SKM-1 (cell line): ENCODE measurements around the gene CCDC187.

ENCODE experiments used
- DNase-seq: peaks from one replicate; lab custom pipeline; 2025; ENCODE audit not compliant: unreplicated experiment; lab: John Stamatoyannopoulos, UW

Gene CCDC187

DNA sequence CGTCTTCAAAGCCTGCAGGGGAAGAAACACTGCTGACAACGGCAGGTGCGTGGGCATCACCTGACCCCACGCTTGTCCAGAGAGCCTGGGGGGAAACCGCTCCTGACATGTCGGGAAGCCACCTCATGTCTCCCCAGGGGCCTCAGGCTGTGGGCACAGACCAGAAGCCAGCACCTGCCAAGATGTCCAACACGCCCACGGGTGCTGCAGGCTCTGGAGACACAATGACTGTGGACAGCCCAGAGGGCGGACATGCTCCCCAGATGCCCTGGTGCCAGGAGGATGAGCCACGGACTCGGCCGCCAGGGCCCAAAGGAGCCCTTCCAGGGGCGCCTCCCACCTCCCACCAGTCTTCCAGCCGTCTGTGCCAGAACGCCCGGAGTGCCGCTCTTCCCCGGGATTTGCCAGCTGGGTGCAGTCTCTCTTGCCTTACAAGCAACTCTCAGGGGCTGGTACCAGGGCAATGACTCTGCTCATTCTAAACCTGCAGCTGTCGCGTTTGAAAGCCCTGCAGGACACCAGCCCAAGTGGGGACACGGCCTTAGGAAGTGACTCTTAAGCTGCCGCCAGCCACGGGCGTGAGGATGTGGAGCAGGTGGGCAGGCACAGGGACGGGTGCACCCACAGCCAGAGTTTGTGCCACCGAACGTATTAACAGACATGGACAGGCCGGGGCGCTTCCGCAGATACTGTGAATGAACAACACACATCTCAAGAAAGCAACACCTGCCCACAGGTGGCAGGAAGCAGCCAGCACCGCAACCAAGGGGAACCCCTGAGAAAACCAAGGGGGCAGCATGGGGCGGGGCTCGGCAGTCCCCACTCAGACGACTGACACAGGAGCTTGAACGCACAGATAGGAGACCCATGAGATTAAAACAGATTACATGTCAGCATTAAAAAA lies 92.2 kb downstream of the CCDC187 start:
- DNase-seq = no peak

DNA sequence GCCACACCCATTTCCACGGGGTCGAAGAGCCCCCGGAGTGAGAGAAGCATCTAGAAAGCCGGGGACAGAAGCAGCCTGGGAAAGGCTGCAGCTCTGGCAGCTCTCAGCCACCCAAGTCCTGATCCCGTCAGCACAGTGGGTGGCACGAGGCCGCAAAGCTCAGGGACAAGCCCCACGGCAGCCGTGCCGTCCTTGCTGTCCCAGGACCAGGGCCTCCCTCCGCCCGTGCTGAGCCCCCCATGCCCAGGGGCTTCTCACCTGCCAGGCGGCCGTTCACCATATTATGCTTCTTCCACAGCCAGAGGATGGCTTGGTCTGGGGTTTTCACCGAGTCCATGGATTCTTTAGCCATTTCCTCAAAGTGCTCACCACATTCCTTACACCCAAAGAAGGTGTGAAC lies 92.9 kb downstream of the CCDC187 start:
- DNase-seq = no peak

DNA sequence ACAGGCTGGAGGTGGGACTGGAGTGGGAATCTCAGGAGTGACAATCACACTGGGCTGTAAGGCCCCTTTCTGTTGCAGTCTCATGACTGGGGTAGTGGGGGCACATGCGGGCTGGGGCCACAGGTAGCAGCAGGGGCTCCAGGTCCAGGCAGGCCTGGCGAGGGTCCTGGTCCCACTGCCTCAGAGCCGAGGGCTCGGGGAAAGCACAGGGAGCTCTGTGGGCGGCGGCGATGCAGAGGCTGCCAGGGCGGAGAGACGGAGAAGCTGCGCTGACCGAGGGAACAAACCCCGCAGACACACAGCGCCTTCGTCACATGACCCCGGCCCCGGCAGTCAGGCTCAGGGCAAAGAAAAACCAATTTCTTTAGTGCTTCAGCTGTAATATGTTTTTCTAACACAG lies 93.6 kb downstream of the CCDC187 start:
- DNase-seq = no peak

DNA sequence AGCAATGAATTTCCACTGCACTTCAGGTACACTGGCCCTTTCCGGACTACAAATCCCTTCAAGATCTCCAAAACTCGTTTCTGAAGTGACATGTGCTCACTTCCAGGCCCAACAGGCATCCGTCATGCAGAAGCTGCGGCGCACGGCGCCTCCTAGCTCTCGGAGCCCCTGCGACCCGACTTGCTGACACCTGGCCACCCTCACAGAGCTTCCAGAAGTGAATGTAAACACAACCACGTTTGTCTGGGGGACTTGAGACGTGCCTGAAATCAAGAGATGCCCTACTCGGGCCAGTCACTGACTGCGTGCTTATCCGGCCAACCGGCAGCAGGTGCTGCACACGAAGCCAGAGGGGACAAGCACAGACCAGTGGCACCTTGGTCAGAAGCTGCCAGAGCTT lies 94.1 kb downstream of the CCDC187 start:
- DNase-seq = no peak

DNA sequence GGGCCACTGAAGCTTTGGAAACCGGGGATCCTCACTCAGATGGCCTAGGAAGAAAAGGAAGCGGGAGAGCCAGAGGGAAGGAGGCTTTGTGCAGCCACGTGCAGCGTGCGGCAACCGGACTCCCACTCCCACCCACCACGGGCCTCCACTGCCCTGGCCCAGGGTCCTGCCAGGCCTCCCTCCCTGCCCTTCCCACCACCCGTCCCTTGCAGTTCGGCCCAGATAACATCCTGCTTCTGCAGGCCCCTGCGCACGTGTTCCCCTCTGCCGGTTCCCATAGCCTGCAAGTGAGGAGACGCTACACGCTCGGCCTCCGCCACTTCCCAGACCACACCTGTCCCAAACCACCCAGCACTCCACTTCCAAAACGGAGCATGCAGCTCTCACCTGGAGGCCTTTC lies 94.7 kb downstream of the CCDC187 start:
- no peak for DNase-seq

DNA sequence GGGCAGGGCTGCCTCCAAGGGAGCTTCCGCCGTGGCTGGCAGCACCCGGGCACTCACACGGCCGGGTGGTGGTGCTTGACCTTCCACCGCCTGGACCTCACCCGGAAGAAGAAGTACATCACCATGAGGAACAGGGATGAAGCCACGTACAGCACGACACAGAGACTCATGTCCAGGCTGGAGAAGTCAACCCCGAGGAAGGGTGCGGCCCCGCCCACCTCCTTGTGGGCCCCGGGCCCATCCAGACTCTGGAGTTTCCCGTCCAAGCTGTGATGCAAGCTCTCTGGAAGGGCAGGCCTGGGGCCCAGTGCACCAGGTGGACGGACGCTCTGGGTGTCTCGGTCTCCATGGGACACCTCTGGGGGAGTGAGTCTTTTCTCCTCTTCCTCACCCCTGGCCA lies 95.2 kb downstream of the CCDC187 start:
- no peak for DNase-seq

DNA sequence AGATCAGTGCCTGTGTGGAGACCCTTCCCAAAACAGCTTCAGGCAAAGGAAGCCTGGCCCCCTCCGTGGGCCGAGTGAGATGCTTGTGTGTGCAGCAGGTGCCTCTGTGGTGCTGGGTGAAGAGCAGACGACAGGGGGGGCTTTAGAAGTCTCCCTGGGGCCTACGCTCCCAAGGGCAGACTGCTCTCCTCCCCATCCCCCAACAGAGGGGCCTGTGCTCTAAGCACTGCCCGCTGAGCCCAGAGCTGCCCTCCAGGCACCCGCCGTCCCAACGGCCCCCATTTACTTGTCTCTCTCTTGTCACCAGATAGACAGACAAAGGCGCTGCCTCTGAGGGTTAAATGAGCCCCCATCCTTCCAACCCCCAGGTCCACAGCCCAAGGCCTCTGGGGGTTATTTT lies 96.3 kb downstream of the CCDC187 start:
- no peak for DNase-seq

DNA sequence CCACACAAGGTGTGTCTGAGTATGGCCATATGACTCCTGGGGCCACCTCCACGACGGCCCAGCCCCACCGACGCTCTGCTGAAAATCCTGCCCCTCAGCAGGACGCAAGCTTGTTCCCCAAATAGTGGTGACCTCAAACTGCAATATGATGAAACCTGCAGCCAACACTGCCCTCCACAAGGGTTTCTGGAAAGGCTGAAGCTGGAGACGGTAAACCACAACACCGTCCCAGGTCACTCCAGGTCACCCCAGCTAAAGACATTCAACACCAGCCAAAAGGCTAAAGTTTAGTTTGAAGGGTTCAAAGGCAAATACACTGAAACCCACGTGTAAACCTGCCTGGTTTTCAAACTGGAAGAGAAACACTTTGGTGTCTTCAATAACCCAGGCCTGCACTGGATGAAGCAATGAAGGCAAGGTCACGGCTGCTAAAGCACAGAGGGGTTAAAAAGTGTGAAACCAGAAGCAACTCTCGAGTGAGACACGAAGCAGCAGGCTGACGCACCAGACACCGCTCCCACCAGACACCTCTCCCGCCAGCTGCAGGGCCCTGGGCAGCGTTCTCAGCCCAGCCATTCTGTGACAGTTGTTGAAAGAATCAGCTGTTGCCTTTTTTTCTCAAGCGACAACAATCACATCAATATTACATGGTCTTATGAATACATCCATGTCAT lies 97.2 kb downstream of the CCDC187 start:
- DNase-seq = peak; percentile 68

DNA sequence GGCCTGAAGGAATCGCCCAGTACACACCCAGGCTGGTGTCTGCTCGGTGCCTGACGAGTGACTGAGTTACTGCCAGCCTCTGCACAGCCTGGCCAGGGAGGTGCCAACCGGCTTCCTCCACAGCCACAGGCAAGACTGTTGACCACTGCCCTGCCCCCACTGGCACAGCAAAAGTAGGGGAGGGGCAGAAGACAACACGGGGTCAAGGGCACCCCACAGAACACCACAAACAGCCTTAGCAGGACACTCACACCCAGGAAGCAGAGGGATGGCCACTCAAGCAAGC lies 98.2 kb downstream of the CCDC187 start:
- DNase-seq = no peak

DNA sequence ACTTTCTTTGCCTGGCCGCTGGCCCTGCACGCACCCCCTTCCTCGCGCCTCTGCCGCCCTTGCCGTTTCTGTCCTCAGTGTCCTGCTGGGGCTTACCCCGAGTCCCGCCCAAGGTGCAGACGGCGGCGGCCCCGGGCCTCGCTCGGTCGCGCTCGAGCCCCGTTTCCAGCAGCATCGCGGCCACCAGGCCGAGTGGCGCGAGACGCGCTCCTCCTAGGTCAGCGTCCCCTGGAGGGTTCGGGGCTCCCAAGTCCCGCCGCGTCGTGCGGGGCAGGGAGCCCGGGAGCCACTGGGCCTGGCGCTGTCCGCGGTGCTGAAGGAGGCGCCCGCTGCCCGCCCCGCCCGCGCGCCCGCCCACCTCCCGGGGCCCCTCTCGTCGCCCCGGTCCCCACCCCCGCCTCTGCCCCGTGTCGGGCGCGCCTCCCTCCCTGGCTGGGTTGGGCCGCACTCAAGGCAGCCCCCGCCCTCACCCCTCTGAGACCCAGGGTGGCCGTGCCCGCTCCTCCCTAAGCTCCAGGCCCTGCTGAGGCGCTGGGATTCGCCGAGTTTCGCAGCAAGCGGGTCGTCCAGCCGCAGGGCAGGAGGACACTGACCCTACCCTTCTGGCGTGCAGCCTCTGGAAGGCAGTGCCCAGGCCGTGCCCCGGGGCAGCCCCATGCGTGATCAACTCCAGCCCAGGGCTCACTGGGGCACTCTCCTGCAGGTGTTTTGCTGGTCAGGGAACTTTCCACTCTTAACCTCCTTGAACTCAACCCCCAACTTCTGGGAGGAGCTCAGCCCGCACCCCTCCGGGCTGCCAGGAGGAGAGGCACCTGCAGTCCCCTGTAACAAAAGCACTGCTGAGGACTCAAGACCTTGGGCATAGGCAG lies 98.8 kb downstream of the CCDC187 start, which contains the start of gene LHX3:
TSS of gene LHX3 (minus strand) at position 291 of the 869 bp plus-strand sequence. CDS start at position 175, 116 bp downstream.
- DNase-seq = no peak

DNA sequence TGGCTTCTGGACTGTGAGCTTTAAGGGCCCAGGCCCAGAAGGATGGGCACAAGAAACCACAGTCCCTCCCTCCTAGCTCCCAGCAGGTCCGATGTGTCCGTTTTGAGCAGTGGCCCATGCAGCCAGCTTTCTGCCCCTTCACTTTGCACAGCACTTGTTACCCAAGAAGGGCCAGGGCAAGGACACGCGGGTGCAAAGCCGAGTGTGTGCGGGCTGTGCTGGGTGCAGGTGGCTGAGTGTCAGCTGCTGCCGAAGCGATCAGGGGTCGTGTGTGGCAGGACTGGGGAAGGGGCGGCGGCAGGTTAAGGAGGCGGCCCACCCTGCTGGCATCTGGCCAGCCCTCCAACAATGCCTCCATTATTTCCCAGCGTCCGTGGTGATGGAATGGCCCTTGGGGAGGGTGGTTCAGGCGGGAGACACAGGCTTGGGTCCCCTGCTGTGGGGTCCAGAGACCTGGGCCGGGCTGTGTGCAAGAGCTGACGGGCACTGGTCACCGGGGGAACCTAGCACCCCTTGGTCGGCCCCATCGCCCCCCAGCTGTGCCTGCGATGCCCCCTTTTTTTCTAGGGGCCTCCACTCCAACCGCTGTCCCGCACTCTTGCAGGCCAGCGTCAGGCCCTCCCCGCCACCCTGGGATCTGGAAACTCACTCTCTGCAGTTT lies 99.6 kb downstream of the CCDC187 start:
- DNase-seq = no peak

DNA sequence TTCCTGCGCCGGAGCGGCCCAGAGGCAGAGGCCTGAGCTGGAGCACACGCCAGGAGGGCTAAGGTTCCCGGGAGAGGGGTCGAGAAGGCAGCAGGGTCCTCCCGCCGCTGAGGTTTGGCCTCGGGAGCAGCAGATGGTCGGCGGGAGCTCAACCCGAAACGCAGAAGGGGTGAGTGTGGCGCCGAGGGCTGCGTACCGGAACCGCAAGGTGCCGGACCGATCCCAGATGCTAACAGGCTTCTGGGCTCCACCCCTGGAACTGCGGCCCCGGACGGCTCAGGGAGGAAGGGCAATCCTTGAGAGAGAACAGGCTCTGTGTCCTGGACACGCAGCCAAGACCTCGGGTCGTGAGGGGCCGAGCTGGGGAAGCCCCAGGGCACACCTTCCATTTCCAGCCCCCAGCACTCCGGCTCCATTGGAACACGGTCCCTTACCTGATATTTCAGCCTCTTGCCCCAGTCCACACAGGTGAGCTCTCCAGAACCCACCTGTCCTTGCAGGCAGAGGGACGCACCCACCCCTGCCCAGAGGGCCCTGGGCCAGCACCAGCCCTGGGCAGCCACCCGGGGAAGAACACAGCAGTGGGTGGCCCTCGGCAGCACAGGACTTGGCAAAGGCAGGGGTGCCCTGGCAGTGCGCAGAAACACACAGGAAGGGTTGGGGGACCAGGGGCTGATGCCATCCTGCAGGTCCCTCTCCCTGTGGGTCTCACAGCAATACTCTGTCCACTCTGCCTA lies 100.3 kb downstream of the CCDC187 start:
- DNase-seq = no peak

DNA sequence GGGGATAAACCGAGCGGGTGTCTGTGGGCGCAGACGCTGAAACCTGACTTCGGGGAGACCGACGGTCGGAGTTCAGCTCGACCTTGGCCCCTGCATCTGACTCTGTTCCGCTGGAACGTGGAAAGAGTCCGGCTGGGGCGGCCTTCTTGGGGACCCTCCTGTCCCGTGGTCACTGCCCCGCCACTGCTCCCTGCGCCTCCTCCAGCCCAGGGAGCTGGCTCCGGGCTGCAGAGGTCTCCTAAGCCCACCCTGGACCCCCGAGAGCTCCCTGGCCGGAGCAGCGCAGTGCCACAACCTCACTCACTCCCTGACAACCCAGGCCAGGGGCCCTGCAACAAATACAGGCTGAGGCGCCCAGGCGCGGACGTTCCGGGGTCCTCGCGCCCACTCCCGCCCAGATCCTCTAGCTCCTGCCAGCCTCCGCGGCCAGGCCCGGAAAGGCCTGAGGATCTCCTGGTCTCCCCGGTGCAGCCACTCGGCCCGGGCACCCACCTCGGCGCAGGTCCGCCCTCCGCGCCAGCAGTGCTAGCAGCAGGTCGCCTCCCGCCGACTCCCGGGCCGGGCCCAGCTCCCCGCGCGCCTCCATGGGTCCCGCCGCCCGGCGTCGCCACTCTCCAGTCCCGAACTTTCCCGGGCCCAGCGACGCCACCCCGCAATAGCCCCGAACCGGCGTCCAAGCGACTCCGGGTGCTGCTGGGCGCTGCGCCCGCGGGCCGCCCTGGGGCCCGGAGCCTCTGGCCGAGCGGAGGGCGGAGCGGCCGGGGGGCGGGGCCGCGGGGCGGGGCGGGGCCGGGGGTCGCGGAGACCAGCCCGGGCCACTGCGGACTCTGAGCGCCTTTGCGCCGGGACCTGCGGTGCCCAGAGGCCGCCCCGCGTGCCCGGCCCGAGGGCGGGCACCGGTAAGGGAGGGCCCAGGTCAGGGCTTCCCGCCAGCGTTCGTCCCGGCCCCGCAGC lies 101.2 kb downstream of the CCDC187 start:
- no peak for DNase-seq

DNA sequence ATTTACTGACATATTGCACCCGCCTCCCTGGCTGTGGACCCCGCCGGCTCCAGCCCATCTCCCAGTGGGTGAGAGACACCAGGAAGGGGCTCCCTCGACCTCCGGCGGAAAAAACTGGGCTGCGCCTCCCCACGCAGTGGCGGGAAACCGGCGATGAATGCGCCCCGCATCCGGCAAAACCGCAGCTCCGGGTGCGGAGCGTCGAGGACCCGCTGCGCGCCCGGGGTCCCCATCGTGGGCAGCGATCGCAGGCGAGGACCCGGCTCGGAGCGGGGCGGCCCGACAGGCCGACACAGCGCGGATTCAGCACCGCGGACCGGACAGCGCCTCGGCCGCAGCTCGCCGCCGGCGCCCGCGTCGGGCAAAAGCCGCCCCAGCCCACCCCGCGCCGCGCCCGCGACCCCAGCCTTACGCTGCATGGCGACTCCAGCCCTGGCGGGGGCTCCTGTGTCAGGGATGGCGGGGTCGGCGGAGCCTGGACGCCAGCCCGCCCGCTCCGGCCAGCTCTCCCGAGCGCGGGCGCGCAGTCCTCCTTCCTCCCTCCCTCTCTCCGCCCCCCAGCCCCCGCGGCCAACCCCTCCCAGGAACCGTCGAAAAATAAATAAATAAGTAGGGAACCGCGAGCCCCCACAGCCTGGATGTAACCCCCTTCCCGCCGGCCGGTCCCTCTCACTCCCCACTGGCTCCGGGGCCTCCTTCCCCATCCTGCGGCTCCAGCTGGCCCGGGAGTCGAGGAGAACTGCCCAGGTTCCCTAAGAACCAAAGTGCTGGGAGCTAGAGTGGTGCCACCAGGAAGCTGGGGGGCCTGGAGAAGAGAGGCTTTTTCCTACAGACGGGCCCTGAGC lies 102.1 kb downstream of the CCDC187 start:
- no peak for DNase-seq

DNA sequence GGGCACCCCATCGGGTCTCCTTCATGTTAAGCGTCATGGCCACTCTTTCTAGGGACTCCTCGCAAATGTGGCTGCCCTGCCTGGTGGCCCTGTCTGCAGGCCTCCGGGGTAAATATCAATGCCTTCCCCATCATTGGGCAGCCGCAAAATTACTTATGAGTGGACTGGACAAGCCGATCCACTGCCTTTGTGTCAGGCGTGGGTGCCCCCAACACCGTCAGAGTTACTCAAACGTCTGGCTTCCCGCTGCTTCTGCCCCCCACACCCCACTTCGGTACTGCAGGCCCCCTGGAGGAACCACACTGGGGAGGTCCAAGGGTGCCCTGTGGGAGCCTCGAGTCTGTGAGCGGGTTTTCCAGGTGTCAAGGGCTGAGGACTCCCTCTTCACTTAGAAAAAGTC lies 102.7 kb downstream of the CCDC187 start:
- DNase-seq = no peak

DNA sequence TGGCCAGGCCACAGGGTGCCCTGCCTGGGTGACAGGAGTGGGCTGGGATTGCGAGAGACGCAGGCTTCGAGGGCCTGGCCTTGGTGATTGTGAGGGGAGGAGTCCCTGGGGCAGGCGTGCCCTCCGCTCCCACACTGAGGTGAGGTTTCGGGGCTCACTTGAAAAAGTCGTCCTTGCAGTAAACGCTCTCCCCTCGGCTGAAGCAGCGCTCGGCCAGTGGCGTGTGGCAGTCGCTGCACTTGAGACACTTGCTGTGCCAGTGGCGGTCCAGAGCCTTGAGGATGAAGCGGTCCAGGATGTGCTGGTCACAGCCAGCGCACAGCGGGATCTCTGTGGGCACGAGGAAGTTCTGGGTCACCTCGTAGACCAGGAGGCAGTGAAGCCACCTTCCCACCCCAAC lies 103.5 kb downstream of the CCDC187 start:
- DNase-seq = no peak
